Activated naive CD4-positive, alpha-beta T cell treated with anti-CD3 and anti-CD28 coated beads, Interleukin-2, amount 10 ng/mL, durations not matched to agents 7 days and 5 days (primary cell): ENCODE data around the gene CTDSPL.
"Not testable (repeated sequence)": the region's sequence is repeated elsewhere in the genome, so short reads cannot be mapped to it uniquely, and the experiment has no call there.

Source experiments
- CTCF ChIA-PET: fragments of 350-600 bp; sonication (Branson Sonifier 250); formaldehyde crosslinking; loops from one replicate; lab custom pipeline; 2021; ENCODE audit warnings: antibody characterized with exemption; lab: Charles Lee
- DNase-seq: peaks from one replicate; pipeline ENCODE4 v3.0.0-alpha.2; 2020
- H3K27ac Mint-ChIP-seq: one replicate; pipeline ENCODE4 v1.8.0; 2021; ENCODE audit warnings: mild to moderate bottlenecking, moderate library complexity, mixed read lengths
- H3K27me3 Mint-ChIP-seq: one replicate; pipeline ENCODE4 v1.8.0; 2021; ENCODE audit warnings: mild to moderate bottlenecking, mixed read lengths
- H3K36me3 Mint-ChIP-seq: one replicate; pipeline ENCODE4 v1.8.0; 2021; ENCODE audit warnings: mixed read lengths
- H3K4me1 Mint-ChIP-seq: one replicate; pipeline ENCODE4 v1.8.0; 2021; ENCODE audit warnings: mixed read lengths
- H3K4me3 Mint-ChIP-seq: one replicate; pipeline ENCODE4 v1.8.0; 2021; ENCODE audit warnings: mild to moderate bottlenecking, moderate library complexity, mixed read lengths
- H3K9me3 Mint-ChIP-seq: one replicate; pipeline ENCODE4 v1.8.0; 2021; ENCODE audit warnings: mixed read lengths

Gene CTDSPL

DNA sequence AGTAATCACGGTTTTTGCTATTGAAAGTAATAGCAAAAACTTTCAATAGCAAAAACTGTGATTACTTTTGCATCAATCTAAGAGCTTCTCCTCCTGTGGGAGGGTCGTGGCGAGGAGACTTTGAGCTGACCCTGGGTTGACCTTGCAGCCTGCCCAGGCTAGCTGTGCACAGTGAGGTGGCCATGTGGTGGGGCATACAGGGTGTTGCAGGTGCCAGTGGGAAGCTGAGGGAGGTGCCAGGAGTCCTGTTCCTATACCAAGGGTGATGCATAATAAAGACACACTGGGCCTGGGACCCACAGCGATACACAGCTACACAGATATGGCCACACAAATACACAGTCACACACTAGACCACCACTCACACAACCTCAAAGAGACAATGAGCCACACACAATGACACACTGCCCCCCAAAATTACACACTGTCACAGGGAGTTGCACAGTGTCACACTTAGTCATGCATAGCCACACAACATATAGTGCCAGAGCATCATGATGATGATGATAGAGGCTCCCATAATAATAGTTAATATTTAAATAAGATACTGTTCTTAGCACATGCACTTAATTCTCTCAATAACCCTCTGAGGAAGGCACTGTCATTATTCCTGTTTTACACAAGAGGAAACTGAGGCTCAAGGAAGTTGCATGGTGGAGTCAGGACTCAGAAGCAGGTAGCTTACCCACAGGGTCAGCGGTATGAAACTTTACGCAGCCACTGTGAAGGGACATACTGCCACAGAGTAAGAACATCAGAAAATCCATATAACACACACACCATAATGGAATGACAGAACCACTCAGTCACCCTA lies 161.4 kb downstream of the CTDSPL start:
- Mint-ChIP-seq H3K27me3 (peaks cover 12% of the 10 kb centered on the region), H3K4me3 (peak overlapping the region; percentile 78), H3K9me3 (no peaks in the 10 kb centered on the region), H3K27ac (peak overlapping the region; percentile 96), H3K4me1 (peaks cover 37% of the 10 kb centered on the region), H3K36me3 (peaks cover 17% of the 10 kb centered on the region)
- CTCF ChIA-PET: interaction anchor here (1.0 to 2.1 kb wide), 5 partner anchors 12 to 323 kb away, joined by 3 to 10 read pairs (median 3); no protein-coding TSS in a partner anchor
- DNase-seq: no peak

DNA sequence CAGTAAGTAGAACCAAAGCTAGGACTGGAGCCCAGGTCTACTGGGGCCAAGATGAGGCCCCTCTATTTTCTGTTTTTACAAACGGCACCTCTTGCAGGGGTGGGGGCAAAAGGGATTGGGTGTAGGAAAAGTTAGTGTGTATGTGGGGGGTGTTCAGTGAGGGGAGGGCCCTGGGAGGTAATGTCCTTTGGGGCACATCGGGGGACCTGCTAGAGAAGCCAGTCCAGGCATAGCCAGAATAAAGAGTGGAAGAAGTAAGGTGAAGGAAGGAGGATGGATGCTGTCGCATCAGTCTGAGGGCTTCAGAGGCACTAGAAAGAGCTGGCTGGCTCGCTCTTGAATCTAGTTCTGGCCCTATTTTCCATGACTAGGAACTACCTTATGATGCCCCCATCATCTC lies 165.2 kb downstream of the CTDSPL start:
- Mint-ChIP-seq H3K36me3 (peaks cover 6% of the 10 kb centered on the region), H3K27ac (no peak overlapping the region), H3K9me3 (no peaks in the 10 kb centered on the region), H3K27me3 (peaks cover 48% of the 10 kb centered on the region), H3K4me1 (peaks cover 56% of the 10 kb centered on the region), H3K4me3 (no peak overlapping the region)
- CTCF ChIA-PET: interaction anchor here (1.4 kb wide), 1 partner anchor 30 kb away, joined by 4 read pairs; no protein-coding TSS in a partner anchor
- DNase-seq: no peak

DNA sequence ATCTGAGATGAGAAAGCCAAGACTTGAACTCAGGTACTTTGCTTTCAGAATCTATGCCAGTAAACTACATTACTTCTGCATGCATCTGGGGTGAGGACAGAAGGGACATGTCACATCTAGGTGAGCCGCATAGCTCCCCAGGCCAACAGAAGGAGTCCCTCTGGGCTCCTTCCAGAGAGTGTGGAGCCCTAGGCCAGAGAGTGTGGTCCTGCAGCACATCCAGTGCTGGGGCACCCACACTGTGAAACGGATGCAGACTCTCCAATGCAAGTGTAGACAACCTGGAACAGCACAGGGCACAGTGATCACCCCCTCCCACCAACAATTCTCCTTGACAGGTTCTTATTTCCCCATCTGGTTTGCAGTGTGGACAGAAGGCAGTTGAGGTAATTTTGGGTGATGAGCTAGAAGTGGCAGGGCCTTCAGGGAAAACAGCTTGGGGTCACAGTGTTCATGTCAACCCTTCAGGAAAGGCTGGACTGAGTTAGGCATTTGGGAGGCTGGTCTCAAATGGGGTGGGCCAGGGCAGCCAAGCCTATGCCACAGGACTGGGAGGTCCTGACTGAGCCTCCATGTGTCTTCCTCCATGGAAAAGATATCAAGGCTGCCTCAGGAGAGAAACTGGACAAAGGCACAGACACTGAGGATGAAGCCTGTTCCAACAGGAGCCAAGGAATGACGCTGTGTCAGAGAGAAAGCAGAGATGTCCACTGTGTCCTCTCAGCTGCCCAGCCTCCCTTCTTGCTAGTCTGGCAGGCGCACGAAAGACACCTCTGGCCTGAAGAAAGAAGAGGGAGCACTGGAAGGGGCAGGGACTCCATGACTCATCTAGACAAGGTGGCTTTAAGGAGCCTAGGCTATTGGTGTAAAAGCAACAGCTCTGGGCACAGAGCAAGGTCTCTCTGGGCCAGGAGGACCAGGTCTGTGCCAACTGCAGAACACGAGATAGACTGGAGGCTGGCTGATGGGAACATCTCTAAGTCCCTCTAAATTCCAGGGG lies 166.1 kb downstream of the CTDSPL start:
- Mint-ChIP-seq H3K4me3 (peak overlapping the region; percentile 11), H3K36me3 (peaks cover 6% of the 10 kb centered on the region), H3K27me3 (peaks cover 55% of the 10 kb centered on the region), H3K4me1 (peaks cover 57% of the 10 kb centered on the region), H3K9me3 (no peaks in the 10 kb centered on the region), H3K27ac (no peak overlapping the region)
- CTCF ChIA-PET: interaction anchor here (1.1 kb wide), 1 partner anchor 31 kb away, joined by 3 read pairs; no protein-coding TSS in a partner anchor
- DNase-seq: no peak

DNA sequence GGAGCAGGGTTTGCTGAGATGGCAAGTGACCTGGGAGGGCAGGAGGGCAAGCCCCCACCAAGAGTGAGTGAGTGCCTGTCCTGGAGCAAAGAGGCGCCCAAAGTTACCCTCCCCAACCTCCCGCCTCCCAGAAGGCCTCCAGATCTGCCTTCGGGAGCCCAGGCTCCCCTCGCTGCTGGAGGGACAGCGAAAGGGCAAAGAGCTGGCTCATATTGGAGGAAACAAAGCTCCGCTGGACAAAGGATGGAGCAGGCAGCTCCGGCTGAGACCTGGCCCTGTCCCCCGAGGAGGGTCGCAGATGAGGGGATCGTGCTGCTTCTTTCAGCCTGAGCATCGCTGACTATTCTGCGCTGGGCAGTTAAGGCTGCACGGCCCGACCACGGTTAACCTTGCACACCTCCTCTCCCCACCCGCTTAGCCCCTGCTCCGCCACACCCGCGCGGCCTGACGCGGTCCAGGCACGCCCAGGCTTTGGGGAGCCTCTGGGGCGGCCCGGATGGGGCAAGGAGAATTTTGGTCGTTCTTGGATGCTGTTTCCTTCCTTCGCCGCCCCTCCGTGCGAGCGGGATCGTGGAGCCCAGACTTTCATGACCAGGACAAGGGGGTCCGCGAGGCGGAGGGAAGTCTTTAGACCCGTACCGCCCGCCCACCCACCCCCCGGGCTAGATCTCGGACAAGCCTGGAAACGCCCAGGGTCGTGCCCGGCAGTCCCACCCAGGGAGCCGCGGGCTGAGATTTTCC lies 167.1 kb downstream of the CTDSPL start:
- Mint-ChIP-seq H3K27me3 (peaks cover 62% of the 10 kb centered on the region), H3K4me3 (peak overlapping the region; percentile 45), H3K27ac (no peak overlapping the region), H3K9me3 (no peaks in the 10 kb centered on the region), H3K36me3 (peaks cover 8% of the 10 kb centered on the region), H3K4me1 (peaks cover 53% of the 10 kb centered on the region)
- DNase-seq: no peak
- CTCF ChIA-PET: interaction anchor here (0.8 to 1.1 kb wide), 2 partner anchors 10 to 32 kb away, joined by 3 to 5 read pairs; partner anchors contain the start of gene DLEC1

DNA sequence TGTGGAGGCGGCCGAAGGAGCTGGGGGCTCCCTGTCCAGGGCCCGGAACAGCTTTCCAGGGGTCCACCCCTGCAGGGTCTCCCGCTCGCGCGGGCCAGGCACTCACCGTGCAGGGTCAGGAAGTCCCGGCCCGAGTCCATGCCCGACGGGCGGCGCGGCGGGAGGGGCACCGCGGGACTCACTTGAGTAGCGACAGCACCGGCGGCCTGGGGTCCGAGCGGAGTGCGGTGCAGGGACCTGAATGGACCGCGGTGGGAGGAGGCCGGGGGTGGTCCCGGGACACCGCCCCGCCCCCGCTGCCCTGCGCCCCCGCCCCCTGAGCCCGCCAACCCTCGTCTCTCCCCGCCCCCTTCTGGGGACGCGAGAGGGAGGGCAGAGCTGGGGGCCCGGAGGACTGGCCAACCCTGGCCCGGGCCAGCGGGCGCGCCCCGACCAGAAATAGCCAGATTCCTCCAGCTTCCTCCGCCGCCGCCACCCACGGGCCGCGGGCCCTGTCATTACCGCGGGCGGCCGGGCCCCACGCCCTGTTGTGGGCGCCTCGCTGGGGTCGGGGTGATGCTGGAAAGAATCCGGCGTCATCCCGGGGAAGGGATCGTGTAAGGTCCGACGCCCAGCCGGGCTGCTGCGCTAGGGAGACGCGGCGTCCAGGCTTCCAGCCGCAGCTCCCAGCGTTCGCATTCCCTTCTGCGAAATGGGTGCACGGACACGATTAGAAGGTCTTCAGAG lies 167.9 kb downstream of the CTDSPL start, which contains the start of gene PLCD1:
PLCD1 (minus strand) TSS at position 243 of the 726 bp plus-strand sequence; CDS start at position 140, 103 bp downstream.
- peak; percentile 68 for DNase-seq
- no peak within 1 kb of the TSS for H3K27ac Mint-ChIP-seq

DNA sequence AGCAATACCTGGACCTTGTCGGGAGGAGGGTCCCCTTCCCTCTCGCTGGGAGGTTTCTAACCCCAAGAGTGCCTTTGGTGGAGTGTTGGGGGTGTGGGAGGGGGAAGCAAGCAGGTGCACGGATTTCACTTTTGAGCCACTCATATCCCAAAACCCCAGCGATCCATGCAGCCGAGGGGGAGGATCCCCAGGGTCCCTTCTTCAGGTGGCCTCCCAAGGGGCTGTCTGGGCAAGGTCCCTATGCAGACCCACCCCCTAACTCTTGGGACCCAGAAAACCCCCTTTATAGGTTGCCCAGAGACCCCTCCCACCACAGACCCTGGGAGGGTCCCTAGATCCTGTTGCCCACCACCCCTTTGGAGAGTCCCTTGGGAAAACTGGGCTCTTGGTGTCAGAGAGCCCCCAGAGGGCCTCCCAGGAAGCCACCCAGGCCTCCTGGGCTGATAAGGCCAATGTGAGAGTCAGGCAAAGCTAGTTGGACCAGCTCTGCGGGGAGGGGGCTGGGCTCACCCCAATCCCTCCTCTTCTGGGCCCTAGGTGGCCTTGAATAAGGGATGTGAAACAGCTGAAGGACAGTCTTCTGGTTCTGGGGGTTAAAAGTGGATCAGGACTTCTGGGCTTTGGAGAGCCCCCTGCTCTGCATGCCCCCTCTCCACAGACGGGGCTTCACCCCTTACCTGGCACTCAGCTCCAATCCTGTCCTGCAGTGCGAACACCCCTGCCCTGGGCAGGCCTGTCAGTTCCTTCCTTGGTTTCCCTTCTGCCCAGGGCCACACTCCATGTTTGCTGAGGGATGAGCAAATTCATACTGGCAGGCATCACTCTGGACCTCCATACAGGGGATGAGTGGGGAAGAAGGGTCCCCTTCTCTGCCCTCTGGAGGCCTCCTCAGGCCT lies 168.7 kb downstream of the CTDSPL start:
- CTCF ChIA-PET: no interaction called here
- DNase-seq: no peak
- H3K27ac Mint-ChIP-seq: no peak overlapping the region

More for the DNA sequence above, 167.9 kb downstream of the CTDSPL start, which contains the start of gene PLCD1:
- H3K36me3 Mint-ChIP-seq: peaks cover 8% of the 10 kb centered on the region
- peak within 1 kb of the TSS; percentile 45 for H3K4me3 Mint-ChIP-seq
- CTCF ChIA-PET: interaction anchor here (0.8 kb wide), 1 partner anchor 9 kb away, joined by 5 read pairs; the partner anchor contains the start of gene DLEC1
- H3K4me1 Mint-ChIP-seq: peaks cover 50% of the 10 kb centered on the region
- no peaks in the 10 kb centered on the region for H3K9me3 Mint-ChIP-seq
- peaks cover 69% of the 10 kb centered on the region for H3K27me3 Mint-ChIP-seq

DNA sequence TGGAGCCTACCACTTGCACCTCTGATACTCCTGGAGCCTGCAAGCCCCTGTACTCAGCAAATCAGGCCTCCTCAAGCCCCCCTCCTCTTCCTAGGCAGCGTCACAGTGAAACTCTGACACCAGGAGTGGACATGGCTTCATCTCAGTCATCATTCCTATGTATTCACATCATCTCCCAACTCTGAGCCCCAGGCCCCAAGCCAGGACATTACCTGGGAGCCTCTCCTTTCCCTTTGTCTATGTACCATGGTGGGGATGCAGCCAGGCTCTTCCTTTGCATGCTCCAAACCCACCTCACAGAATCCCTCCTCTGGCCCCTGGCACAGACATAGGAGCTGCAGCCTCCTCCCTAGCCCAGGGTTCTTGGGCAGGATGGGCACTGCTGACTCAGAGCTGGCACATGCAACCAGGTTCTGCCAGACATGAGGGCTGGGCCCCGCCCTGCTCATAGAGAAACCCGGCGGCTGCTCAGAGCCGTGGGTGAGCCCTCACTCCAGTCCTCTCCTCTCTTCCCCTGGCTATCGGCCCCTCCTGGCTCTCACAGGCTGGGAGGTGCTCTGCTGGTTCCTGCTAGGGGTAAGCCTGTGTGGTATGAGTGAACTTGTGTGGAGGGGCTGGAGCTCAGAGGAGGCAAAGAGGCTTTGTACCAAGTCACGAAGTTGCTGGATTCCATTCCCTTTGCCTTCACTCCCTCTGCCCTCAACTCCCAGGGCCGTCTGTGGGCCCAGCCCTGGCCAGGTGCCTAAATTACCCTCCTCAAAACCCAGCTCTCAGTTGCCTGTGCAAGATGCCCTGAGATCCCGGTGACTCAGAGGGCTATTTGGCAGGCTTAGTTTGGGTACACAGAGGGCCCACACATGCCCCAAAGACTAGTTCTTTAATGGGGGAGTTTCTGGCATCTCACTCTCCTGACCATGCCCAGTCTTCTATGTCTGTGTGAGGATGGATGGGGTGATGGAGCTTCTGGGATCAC lies 169.6 kb downstream of the CTDSPL start:
- H3K27ac Mint-ChIP-seq: no peak overlapping the region
- H3K27me3 Mint-ChIP-seq: peaks cover 71% of the 10 kb centered on the region
- CTCF ChIA-PET: no interaction called here
- peaks cover 39% of the 10 kb centered on the region for H3K4me1 Mint-ChIP-seq
- peak; percentile 50 for DNase-seq
- H3K36me3 Mint-ChIP-seq: peaks cover 6% of the 10 kb centered on the region
- no peaks in the 10 kb centered on the region for H3K9me3 Mint-ChIP-seq
- H3K4me3 Mint-ChIP-seq: peak overlapping the region; percentile 1

More for the DNA sequence above, 168.7 kb downstream of the CTDSPL start:
- Mint-ChIP-seq H3K27me3 (peaks cover 71% of the 10 kb centered on the region), H3K4me1 (peaks cover 44% of the 10 kb centered on the region), H3K36me3 (peaks cover 8% of the 10 kb centered on the region), H3K9me3 (no peaks in the 10 kb centered on the region), H3K4me3 (peak overlapping the region; percentile 37)

DNA sequence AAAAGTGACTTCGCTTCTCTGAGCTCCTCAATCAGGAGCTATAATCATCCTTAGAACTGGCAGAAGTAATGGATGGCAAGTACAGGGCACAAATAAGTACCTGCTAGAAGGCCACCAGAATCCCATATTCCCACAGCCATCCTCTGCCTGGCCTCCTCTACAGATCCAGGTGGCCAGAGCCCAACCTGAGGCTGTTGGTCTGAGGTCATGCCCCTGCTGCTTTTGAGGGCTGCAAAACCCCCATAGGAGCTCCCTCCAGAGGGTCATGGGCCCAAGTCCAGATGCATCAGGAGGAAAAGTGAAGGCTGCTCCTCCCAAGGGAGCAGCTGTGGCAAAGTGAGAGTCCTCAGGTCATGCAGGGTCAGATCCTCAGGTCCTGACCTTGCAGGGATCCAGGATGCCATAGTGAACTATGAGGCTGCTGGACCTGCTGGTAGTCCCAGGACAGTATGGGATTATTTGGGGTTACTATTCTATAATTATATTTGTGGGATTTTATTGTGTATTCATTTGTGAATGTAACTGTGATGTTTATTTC lies 170.7 kb downstream of the CTDSPL start:
- H3K36me3 Mint-ChIP-seq: peaks cover 10% of the 10 kb centered on the region
- H3K27ac Mint-ChIP-seq: no peak overlapping the region
- no peaks in the 10 kb centered on the region for H3K9me3 Mint-ChIP-seq
- CTCF ChIA-PET: no interaction called here
- peaks cover 47% of the 10 kb centered on the region for H3K4me1 Mint-ChIP-seq
- DNase-seq: no peak
- H3K27me3 Mint-ChIP-seq: peaks cover 66% of the 10 kb centered on the region
- H3K4me3 Mint-ChIP-seq: no peak overlapping the region

DNA sequence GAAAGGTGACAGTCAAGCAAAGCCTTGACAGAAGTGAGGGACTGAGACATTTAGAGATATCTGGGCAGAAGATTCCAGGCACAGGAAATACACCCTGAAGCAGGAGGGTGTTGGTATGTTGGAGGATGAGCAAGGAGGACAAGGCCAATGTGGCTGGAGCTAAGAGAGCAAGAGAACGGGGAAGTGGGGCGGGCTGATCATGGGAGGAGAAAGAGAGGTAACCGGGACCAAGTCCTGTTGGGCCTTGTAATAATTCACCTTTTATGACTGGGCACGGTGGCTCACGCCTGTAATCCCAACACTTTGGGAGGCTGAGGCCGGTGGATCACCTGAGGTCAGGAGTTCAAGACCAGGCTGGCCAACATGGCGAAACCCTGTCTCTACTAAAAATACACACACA lies 171.9 kb downstream of the CTDSPL start:
- CTCF ChIA-PET, DNase-seq, H3K9me3 Mint-ChIP-seq, H3K4me3 Mint-ChIP-seq, H3K27ac Mint-ChIP-seq: not testable (repeated sequence)
- Mint-ChIP-seq H3K4me1 (peaks cover 54% of the 10 kb centered on the region), H3K27me3 (peaks cover 54% of the 10 kb centered on the region), H3K36me3 (peaks cover 14% of the 10 kb centered on the region)
